ENCODE measurements around the gene ZBTB20.

Gene ZBTB20

DNA sequence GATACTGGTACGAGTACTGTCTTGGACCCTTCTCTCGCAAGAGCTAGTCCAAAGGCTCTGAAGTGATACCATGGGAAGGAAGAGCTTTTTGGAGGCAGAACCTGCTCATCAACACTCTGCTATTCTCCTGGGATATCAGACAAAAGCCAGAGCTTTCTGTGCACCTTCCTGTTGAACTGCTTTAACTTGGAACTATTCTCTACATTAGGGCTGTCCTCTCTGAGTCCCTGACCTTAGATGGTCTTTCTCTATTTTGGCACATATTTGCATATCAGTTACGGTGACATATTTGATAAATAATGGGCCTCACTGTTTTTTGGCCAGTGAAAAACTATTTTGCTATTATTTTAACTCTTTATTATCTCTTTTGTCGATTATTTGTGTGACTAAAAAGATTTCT lies 706.4 kb downstream of the ZBTB20 start:
- DNase-seq (ENCODE audit: low spot score) = no peak

DNA sequence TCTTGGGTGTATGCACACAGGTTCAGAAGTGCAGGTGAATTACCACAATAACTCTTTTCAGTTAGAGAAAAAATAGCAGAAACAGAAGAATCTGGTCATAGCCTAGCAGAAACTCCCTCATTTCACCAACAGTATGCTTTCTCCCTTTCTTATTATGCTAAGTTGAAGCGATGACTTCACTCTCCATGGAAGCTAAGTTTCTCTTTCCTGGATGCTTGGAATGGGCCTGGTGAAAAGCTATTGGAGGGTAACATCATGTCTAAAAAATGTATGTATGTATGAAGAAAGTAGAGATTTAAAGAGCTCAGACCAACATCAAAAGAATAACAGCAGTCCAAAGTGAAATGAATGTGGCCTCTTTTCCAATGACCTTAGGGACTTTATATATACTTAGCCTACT lies 707.8 kb downstream of the ZBTB20 start:
- DNase-seq (ENCODE audit: low spot score) = no peak

DNA sequence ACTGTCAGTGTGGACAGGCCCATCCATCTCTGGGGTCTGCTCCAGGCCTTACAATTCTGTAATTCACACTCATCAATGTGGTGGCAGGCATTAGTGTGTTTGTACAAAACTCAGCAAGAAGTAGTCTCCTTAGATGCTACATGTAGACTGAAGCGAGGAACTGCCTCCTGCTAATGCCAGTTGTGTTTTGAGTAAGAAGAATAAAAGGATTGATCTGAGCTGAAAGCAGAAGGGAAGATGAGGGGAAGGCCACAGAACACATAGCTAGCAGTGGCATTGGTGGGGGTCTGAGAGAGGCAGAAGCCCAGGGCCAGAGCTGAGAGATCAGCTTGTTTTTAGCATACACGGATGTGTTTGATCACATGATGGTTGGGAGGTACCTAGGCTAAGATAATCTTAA lies 709.2 kb downstream of the ZBTB20 start:
- no peak for DNase-seq (ENCODE audit: low spot score)

DNA sequence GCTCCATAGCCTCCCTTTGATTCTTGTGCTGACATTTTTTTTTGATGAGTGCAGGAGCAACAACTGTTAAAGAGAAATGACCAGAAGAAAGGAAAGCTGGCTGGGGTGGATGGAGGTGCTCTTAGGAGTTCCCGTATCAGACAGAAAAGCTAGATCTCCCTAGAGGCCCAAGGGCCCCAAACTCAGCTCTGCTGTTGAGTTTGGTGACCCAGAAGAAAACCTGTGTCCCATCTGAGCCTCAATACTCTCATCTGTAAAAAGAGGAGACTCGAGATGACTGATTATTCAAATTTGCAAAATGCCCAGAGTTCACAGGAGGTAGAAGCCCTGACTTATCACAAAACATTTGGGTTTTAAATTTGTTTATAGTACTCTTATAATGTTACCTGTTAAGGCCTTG lies 710.9 kb downstream of the ZBTB20 start:
- no peak for DNase-seq (ENCODE audit: low spot score)

DNA sequence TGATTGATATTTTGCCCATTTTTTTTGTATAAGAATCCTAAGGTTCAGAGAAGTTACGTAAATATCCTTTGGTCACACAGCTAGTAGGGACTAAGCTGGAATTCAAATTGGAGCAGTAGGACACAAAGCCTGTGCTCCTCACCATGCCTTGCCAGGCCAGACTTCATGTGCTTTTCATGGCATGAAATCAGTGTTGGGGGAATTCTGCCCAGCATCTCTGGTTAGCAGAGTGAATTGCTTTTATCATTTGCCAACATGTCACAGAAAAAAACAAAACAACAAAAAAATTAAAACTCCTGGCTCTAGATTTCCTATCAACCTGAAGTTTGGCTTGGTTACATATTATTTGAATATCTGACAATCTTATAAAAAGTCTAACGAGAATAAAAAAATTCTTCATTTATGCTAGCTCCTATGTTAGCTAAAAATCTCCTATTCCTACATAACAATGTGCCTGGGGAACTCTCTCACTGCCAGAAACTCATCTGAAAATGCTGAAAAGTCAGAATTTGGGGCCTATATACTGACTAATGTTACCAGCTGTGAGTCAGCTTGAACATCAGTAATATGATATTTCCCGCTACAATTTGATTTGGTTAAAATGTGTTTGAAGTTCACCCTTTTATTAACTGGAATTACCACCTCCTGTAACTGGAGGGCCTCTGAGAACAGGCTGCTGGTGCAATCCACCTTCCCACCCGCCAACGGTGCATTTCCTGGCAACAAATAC lies 711.5 kb downstream of the ZBTB20 start:
- DNase-seq (ENCODE audit: low spot score) = no peak

DNA sequence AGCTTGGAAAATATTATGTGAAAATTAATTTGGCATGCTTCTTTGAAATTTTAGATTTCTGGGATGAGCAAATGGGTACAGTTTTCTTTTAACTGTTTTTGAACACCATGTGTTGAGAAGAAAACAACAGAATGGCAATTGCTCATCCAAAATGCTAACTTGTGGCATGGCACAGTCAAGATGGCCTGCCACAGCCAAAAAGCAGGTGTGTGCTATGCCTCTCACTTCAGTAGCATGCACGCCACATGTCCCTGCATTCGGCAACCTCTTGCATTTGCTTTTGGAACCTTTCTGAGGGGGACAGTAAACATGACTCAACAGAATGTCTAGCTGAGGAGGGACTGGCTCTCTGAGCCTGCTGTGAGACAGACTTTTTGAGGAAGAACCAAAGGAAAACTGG lies 714.8 kb downstream of the ZBTB20 start:
- no peak for DNase-seq (ENCODE audit: low spot score)

DNA sequence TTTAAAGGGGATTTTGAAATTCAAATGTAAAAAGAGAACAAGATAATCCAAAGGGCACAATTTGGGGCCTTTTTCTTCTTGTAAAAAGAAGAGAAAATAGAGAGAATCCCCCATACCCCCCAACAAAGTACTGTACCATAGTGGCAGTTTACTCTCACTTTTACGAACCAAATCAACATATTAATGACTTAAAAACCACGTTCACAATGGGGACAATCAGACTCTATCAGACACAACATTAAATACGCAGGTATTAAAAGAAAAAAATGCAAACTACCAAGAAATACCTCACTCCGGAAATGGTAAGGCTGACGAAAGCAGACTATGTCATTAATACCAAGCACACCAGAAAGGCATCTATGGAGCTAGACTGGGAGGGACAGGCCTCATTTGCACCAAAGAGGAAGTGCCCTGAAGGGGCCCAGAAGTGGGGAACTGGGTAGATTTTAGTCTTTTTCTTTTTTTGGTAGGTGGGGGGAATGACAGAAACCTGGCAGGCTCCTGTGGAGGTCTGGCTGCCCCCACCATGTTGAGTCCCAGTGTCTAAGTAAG lies 719.0 kb downstream of the ZBTB20 start:
- DNase-seq (ENCODE audit: low spot score) = no peak

DNA sequence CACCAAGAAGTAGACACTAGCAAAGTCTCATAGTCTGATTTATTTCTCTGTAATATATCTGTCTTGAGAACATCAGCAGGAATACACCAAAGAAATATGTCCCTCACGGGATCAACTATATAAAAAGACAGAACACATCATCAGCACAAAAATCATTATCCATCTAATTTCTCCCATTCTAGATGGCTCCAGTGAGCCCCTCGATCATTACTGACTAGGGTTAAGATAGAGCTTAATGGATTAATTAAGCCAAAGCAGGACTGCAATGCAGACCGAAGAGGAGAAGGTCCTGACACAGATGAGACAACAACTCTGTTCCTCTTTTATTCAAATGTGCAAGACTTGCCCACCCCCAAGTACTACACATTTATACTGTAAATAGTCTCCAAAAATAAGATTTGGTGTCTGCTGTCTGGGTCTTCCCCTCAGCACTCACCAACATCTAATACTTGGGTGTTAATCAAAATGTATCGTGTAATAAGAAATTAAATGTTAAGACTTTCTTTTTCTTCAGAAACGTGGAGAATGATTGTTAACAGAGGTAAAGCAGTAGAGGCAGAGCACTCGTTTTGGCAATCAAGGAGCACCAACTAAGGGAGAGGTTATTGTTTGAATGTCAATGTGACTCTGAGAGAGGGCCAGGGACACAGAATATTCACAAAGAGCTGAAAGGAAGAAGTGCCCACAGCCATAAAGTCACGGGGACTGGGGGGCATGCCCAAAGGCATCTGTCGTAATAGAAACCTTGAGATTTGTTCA lies 719.6 kb downstream of the ZBTB20 start:
- DNase-seq (ENCODE audit: low spot score) = no peak

DNA sequence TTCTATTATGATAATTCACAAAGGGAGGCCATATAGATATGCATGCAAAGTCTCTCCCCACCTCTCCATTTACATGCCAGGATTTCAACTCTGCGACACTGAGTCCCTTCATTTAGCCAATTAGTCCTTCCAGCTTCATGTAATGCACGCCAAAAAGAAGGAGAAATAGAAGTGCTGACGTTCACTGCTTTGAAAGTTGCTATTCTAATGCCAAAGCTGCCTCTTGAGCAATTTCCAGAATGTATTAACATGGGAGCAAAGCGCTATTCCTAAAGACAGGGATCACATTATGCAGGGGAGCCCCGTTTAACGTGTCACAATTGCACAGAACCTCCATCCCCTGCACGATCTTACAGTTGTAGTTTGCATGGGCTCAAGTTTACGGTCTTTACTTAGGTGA lies 722.8 kb downstream of the ZBTB20 start:
- no peak for DNase-seq (ENCODE audit: low spot score)

DNA sequence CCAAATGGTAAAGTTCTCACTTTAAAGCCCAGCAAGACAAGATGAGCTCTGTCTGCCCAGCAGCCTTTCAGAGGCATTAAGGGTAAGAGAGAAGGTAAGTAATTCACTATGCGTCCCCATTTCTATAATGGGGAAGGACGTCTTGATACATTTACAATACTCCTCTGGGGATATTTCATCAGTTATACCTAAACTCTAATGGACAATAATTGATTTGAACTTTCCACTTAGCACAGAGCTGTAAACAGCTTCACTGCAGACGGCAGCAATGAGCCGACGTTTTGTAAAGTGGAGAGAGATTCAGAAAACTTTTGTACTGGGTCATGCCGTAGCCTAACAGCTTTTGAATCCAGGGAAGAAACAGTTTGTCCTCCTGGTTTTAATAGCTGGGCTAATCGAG lies 725.9 kb downstream of the ZBTB20 start:
- no peak for DNase-seq (ENCODE audit: low spot score)

DNA sequence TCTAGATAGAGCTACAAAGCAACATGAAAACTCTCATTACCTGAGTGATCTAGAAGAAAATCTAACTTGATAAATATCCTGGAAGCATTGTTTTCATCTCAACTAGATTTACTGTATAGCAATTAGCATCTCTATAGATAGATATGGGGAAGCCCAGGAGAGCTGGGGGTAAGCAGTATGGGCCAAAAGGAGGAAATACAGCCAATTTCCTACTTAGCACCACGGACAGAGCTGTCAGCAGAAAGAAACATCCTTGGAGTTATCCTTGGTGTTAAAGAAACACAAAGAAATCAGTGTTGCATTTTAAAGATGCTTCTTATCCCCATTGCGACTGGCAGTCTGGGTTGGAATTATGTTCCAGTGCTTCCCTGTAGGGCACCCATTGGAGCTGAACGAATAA lies 727.0 kb downstream of the ZBTB20 start:
- no peak for DNase-seq (ENCODE audit: low spot score)

DNA sequence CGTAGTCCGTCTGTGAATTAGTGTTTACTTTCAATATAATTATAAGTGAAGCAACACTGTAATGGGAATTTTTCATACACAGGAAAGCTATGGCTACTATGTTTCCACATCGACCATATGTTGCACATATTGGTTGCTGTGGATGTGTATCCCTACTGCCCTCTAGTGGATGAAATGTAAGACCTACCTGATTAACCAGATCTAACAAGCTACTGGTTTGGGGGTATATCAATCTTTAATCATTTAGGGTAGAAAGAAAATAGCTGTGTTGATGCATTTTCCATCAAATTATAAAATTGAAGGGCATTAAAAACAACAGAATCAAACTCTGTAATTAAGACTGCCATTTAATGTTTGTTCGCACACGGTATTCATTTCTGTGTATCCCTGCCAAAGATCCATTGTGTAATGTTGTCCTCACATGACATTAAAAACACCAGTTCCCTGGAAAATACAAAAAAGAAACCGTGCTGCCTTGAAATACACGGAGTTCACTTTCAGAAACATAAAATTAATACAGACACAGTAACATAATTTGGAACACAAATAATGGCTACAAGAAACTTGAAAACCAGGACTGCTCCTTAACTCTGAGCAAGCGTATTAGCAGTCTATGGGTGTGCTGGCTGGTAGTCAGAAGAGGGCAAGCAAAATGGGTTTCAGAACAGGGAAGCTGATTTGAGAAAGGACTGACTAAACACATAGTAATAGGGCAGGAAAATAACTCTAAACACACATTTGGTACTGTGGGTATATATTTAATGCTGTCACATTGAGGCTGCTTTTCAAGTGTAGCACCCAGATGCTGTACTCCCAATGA lies 728.2 kb downstream of the ZBTB20 start:
- DNase-seq (ENCODE audit: low spot score) = peak; percentile 65

DNA sequence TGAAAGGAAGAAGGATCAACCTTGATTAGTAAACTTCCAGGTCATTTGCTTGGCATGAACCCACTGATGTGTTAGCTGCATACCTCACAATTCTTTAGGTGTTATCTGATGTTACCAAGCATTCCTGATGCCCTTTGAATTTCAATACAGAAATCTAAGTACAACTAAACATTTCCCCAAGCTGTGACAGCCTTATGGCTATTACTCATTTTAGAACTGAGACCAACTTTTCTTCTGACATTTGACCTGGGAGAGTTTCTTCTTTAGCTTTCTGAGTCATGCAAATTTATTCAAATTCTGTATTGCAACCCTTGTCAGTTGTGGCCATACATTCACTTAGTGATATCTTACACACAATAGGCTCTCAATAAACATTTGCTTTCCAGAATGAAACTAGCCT lies 729.0 kb downstream of the ZBTB20 start:
- no peak for DNase-seq (ENCODE audit: low spot score)

DNA sequence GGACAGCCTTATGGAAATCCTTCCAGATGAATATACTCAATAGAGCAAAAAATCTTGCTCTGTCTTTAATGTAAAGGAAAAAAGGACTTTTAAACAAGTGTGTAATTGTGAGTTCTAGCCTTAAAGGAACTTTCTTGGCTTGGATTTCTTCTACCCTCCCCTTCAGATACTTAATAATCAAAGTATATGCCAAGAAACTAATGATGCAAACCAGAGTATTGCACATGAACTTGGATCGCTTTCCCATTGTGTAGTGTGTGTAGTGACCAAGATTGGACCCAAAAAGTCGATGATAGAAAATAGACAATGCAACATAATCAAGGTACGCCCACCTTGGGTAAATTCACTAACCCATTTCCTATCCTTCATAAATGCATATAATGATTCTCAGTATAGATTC lies 729.4 kb downstream of the ZBTB20 start:
- no peak for DNase-seq (ENCODE audit: low spot score)

DNA sequence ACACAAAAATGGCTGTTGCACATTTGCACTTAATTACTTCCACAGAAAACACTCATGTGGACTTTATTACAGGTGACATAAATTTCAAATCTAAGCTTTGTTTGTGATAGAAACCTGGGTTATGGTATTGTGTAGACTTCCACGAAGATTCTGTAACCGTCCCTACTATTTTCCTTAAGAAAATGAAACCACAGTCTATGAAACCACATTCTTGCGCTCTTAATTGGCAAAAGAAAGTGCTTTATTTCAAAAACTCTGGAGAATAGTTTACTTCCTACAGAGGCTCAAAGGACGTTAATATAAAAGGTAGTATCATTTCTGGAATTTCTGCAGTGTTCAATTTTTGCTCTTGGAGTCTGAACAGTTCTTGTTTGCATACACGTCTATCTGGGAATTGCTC lies 729.8 kb downstream of the ZBTB20 start:
- DNase-seq (ENCODE audit: low spot score) = no peak

DNA sequence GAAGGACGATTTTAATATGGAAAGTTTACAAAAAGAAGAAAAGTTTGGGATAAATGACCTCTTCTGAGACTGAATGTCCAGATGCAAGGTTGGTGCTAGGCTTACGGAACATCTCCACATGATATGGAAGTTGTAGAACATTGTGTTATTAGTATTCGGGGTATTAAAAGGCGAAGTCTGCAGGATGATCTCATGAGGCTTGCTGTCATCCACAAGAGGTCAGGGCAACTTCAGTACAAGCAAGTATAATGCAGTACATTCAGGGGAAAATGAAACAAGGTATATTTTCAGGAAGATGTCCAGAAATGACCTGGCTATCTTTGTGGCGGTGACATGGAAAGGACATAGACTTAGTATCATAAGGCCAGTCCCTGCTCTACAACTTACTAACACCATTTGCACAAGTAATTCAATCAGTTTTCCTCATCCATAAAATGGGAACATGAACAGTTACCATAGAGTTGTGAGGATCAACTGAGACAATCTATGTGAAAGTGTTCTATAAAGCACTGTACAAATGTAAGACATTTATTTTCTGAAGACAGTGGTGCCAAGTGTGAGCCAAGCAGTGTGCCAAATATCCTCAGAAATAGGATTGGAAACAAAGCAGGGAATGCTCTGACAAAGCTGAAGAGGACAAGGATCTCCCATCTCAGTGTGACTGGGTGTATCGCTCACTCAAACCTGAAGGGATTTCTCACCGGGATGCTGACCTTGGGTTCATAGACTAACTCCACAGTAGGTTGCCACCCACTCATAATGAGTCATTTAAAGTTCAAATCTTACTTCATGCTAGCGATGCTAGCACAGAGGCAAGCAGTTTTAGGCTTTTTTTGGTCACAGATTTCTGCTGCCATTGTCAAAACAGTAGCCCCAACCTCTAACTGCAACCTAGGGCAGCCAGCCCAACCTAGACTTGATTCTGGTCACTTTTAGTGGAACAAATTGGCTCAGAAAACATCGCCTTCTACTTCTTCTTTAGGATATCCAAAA lies 735.0 kb downstream of the ZBTB20 start:
- no peak for DNase-seq (ENCODE audit: low spot score)

DNA sequence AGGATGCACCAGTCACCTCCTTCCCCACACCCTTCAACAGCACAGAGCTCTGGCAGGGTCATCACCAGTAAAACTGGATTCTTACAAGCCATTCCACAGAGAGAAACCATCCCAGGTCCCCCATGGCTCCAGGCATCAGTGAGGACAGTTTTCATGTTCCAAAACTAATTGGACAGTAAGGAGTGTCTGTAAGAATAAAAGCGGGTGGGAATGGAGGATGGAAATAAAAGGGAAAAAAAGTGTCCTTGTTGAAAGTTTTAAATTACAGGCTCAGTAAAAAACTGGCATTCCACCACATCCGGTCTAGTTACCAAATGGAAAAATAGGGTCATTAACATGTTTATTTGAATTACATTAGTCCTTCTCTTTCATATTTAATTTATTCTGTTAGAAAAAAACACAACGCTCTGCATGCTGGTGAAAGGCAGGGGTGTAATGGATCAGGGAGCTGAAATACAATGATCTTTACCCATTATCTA lies 735.9 kb downstream of the ZBTB20 start:
- no peak for DNase-seq (ENCODE audit: low spot score)

DNA sequence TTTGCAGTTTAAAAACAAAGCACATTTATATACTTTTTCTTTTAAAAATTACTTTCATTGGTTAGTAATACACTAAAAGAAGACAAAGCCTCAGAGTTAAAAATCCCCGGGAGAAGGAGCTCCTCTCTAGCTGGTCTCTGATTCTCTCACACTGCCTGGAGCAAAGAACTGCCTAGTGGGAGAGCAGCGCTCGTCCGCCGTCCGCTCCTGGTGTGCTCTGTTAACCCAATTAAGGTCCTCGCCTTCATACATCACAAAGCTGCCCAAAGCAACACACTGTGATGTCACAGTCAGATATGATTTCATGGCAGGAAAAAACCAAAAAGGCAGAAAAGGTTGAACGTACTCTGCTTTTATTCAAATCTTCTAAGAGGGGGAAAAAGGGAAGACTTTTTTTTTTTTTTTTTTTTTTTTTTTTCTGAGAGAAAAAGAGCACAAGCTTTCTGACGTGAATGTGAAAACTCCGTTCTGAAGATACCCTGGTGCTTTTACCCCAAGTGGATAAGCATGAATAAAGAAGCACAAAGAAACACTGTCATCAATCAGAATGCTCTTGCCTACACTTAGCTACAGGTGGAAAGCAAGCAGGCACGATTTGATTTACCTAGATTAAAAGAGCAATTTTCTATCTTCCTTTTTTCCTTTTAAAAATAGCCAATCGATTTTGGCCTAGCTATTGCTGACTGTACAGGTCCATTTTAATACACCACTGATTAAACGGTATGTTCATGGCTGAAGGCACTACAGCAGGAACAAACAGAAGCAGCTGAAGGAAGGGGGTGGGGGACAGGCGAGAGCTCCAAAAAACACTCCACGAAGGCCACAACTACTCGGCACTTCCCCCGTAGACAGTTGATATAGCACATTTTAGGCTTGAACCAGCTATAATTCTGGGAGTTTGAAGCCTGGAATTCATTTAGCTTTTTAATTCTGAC lies 738.1 kb downstream of the ZBTB20 start:
- DNase-seq (ENCODE audit: low spot score) = no peak

DNA sequence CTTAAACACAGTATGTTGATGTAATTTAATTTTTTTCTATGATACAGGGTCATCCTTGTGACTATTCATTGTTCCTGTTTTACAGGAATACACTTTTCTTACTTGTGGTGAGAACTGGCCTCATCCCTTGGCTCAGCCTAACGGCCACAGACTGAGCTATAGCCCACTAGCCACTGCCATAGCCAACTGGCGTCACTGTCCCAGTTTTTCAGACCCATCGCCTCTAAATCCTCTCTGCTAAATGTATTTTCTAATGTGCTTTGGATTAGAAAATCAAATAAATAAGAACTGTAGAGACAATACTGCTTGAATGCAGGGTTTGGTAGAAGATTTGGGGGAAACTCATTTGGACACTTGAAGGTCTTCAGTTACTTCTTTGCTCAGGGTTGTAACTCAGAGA lies 740.2 kb downstream of the ZBTB20 start:
- no peak for DNase-seq (ENCODE audit: low spot score)

DNA sequence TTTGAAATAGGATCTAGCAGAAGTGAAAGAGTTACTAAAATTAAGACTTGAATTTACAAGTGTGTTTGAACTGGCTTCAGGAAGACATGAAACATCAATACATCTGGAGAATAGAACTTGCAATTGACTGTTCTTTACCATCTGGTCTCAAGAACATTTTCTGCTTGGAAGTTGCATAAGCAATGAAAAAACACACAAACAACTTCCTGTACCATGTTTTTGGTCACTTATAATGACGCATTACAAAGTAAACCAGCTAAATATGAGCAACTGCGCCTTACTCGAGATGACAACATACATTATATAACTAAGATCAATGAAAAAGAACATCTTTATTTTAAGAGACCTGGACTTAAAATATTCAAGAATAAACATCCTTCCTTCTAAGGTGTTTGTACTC lies 740.8 kb downstream of the ZBTB20 start:
- no peak for DNase-seq (ENCODE audit: low spot score)
